Mesangial cell (primary cell): ENCODE measurements around the gene NPEPPS. TPM values are rescaled to one million over a fixed set of nuclear protein-coding genes. Genes with fewer than 3 reads are reported as not detected.

Source experiments
- total RNA-seq: library from RNA; depleted of rRNA; stranded (reverse); fragments of >200 nt; gene quantifications from 2 replicates; pipeline ENCODE4 v1.2.3, GENCODE V29; 2015

The NPEPPS gene
- 39.1 and 76.1 TPM in 2 replicates for total RNA-seq

DNA sequence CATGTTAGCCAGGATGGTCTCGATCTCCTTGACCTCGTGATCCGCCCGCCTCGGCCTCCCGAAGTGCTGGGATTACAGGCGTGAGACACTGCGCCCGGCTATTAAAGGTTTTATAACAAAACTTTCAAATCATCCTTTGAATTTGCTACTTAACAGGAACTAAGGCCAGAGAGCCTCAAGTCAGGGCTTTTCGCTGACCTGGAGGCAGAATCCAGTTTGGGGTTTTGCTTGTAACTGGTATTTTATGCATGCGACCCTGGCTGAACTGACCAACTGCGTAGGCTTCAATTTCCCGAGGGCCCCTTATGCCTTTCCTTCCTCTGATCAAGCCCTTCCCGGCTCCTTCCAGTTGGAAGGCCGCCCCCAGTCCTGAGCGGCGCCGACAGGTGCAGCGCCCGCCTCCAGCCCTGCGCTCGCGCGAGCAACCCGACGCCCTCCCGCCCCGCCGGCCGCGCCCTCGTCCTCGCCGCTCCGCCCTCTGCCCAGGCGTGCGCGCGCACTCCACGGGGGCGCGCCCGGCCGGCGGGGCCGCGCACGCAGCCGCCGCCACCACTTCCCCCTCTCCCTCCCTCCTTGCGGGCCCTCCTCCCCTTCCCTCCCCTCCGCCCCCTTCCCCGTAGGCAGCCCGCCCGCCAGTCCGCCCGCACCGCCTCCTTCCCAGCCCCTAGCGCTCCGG is at the start of gene NPEPPS:
NPEPPS (plus strand) TSS at position 552 of the 676 bp plus-strand sequence. CDS start 193 bp downstream, outside the sequence.

GRCh38 chr17:47649153-47649971 is 118.5 kb downstream of the NPEPPS start, which contains the start of gene KPNB1:
TSS of gene KPNB1 (plus strand) at chr17:47649919. CDS start at chr17:47650245, 326 bp downstream.

Other genes with a start within 250 kb of the NPEPPS start
- gene EFCAB13, start 207.2 kb upstream of the NPEPPS start, total RNA-seq, result 0.65 and 3.4 TPM in 2 replicates
- 157 and 362 TPM in 2 replicates for gene KPNB1, start 118.8 kb downstream of the NPEPPS start, total RNA-seq
- 1.8 and 8.9 TPM in 2 replicates for gene TBKBP1, start 163.1 kb downstream of the NPEPPS start, total RNA-seq
- not detected in 2 replicates for gene TBX21, start 202.1 kb downstream of the NPEPPS start, total RNA-seq